HepG2 (cell line): Measurements from ENCODE around the gene HEXD. TPM values are rescaled to one million over a fixed set of nuclear protein-coding genes. Genes with fewer than 3 reads are reported as not detected.

Experiments used
- ATAC-seq: fragments of 200-7000 bp; cut with Tn5 transposase; 3 replicates; pipeline ENCODE4 v1.9.1; 2020; ENCODE audit warnings: mild to moderate bottlenecking, moderate library complexity
- BruUV-seq: library from RNA; stranded (reverse); fragments of 400-500 nt; replicated peaks from 2 replicates; lab custom pipeline; 2021; lab: Mats Ljungman, UMichigan
- CTCF ChIA-PET: fragments of 300-600 bp; formaldehyde crosslinking; extraction: SDS; loops from one replicate; lab custom pipeline; 2021; ENCODE audit warnings: low total read pairs, inconsistent platforms, low intra/inter-chr PET ratio; lab: Yijun Ruan, JAX
- POLR2A ChIA-PET: fragments of 350-600 bp; sonication (Branson Sonifier 250); formaldehyde crosslinking; loops from one replicate; lab custom pipeline; 2020; ENCODE audit warnings: antibody characterized with exemption, inconsistent platforms; lab: Yijun Ruan, JAX
- DNase-seq: peaks from one replicate; pipeline ENCODE4 v3.0.0-alpha.2; 2015; ENCODE audit warnings: low spot score
- FAIRE-seq: peaks from 3 replicates; lab custom pipeline; 2011; peaks lifted over from hg19 to GRCh38; lab: Jason Lieb, UNC
- H2AFZ ChIP-seq: one replicate; pipeline ENCODE4 v1.6.1; 2011; ENCODE audit warnings: low read length, inconsistent platforms
- H3K27ac ChIP-seq: fragments of 300-600 bp; 3 replicates; pipeline ENCODE4 v1.8.0; 2011; ENCODE audit warnings: mixed run types, mild to moderate bottlenecking, mixed read lengths, low read length, inconsistent platforms; ENCODE audit not compliant: insufficient read depth; ENCODE audit errors: extremely low read length
- H3K27me3 ChIP-seq, 2 experiments: fragments of 200-600 bp in 1 of 2; 2 replicates in 1 of 2; 3 replicates in 1 of 2; pipeline versions ENCODE4 v1.6.0 to v1.8.0; 2011; ENCODE audit warnings: low read length in 2 of 2, mild to moderate bottlenecking in 2 of 2, moderate library complexity in 2 of 2, inconsistent platforms in 1 of 2; ENCODE audit not compliant: insufficient read depth in 2 of 2, control insufficient read depth in 1 of 2
- H3K36me3 ChIP-seq, 2 experiments: fragments of 200-600 bp in 1 of 2; replicated peaks in 1 of 2; 2 replicates in 1 of 2; 3 replicates in 1 of 2; pipeline versions ENCODE4 v1.5.1 to v1.8.0; 2011; ENCODE audit warnings: low read length in 2 of 2, inconsistent platforms in 1 of 2; ENCODE audit not compliant: insufficient read depth in 2 of 2, control insufficient read depth in 1 of 2
- H3K4me1 ChIP-seq: 2 replicates; pipeline ENCODE4 v1.5.1; 2012; ENCODE audit warnings: low read length, inconsistent platforms; ENCODE audit not compliant: insufficient read depth
- H3K4me2 ChIP-seq: 2 replicates; pipeline ENCODE4 v1.6.0; 2011; ENCODE audit warnings: low read depth, low read length, inconsistent platforms
- H3K4me3 ChIP-seq, 3 experiments: fragments of 200-600 bp in 1 of 3; sonication (generic), shearing (Covaris generic) in 1 of 3; replicated peaks in 1 of 3; 2 replicates each; pipeline ENCODE4 v1.5.1; 2011 to 2016; ENCODE audit warnings: low read length in 3 of 3, inconsistent platforms in 2 of 3, low read depth in 2 of 3, mild to moderate bottlenecking in 2 of 3, control low read depth in 1 of 3, mixed read lengths in 1 of 3; ENCODE audit not compliant: insufficient read depth in 1 of 3
- H3K79me2 ChIP-seq: one replicate; pipeline ENCODE4 v1.6.1; 2011; ENCODE audit warnings: low read length, inconsistent platforms; ENCODE audit not compliant: insufficient read depth
- H3K9ac ChIP-seq: 2 replicates; pipeline ENCODE4 v1.6.0; 2011; ENCODE audit warnings: mild to moderate bottlenecking, low read depth, low read length, inconsistent platforms; ENCODE audit not compliant: insufficient read depth
- H3K9me3 ChIP-seq: 2 replicates; pipeline ENCODE4 v1.5.1; 2012; ENCODE audit warnings: mild to moderate bottlenecking, low read length
- H4K20me1 ChIP-seq: 2 replicates; pipeline ENCODE4 v1.6.0; 2011; ENCODE audit warnings: inconsistent platforms, mild to moderate bottlenecking, low read length, moderate library complexity; ENCODE audit not compliant: insufficient read depth
- WGBS: methylation state at CpG from one replicate; pipeline ENCODE4 v1.1.6; 2017; ENCODE audit warnings: low lambda C conversion rate; 5-methylcytosine and 5-hydroxymethylcytosine counted together
- in situ Hi-C: cut with HindIII; loops from 2 replicates; pipeline ENCODE4 v1.10.0; 2017; ENCODE audit warnings: low pct_unique_long_range_greater_than_20kb; ENCODE audit not compliant: extremely low pct_ligation_motif_present
- intact Hi-C: fragments of 100-400 bp; cut with micrococcal nuclease; formaldehyde crosslinking; loops from one replicate; pipeline ENCODE4 v1.10.0; 2022; ENCODE audit not compliant: unreplicated experiment
- polyA plus RNA-seq, 8 experiments: library from polyadenylated mRNA; depleted of rRNA in 3 of 8; stranded (reverse) in 7 of 8; unstranded in 1 of 8; fragments of >200 nt; fragmentation: Illumina TruSeq in 4 of 8; extraction: Trizol in 4 of 8; gene quantifications; 2 replicates each; pipeline versions ENCODE4 v1.2.1 to v1.2.3, GENCODE V29; 2011 to 2016; ENCODE audit warnings: low read depth in 4 of 8, missing spikeins in 1 of 8, mixed read lengths in 1 of 8; ENCODE audit not compliant: insufficient read depth in 1 of 8
- total RNA-seq, 5 experiments: library from RNA; depleted of rRNA; stranded (reverse); fragments of >200 nt; fragmentation: Illumina TruSeq; extraction: Trizol; gene quantifications; 2 replicates each; pipeline ENCODE4 v1.2.3, GENCODE V29; 2016; ENCODE audit warnings: low read depth in 1 of 5
- TF ChIP-seq, protein P1 (sequence below): sonication (generic); formaldehyde crosslinking; conservative IDR thresholded peaks from 2 replicates; pipeline ENCODE4 v1.8.1; 2023; ENCODE audit warnings: missing genetic modification reagents
- TF ChIP-seq, protein P2 (sequence below): IDR thresholded peaks from 2 replicates; pipeline ENCODE4 v1.6.1; 2016; ENCODE audit warnings: missing compliant biosample characterization, missing genetic modification reagents, borderline replicate concordance

Gene HEXD
- total and polyA plus RNA-seq, 2 of the 13 experiments (the other 11 are each of a cell fraction or from before 2014, with no cell fraction given), result 22.3 to 41.8 TPM

DNA sequence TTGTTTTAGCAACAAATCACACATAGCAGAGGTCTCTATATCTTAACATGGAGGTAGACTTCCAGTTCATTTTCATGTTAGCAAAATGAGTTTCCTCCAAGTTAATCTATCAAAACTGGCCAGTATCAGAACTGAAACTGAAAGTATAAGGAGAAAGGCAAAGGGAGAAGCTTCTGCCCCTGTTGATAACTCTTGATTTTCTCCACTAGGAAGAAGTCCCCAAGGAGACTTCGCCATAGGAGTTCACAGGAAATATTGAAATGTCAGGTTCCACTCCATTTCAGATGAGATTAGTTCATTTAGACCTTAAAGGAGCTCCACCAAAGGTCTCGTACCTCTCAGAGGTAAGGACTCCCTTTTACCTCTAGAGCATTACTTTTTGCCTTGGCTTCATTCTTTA is 1.4 kb downstream of the HEXD start:
- Histone ChIP-seq H3K9ac (peak overlapping the region; percentile 95), H3K79me2 (peaks cover 8% of the 10 kb centered on the region), H3K36me3 (peaks cover 2 to 25% of the 10 kb centered on the region in 2 experiments; a peak in 3 of 5 replicates), H4K20me1 (peaks cover 11% of the 10 kb centered on the region; the same call in 1 of the 2 replicates), H3K27me3 (no peaks in the 10 kb centered on the region; a peak in 1 of 5 replicates), H3K4me1 (peaks cover 23% of the 10 kb centered on the region), H3K4me3 (peak overlapping the region; percentile 96 to 100 (median 99); a peak in 5 of 6 replicates), H3K27ac (peak overlapping the region; percentile 72), H2AFZ (no peak overlapping the region), H3K9me3 (peaks cover 9% of the 10 kb centered on the region), H3K4me2 (peak overlapping the region; percentile 99)
- intact Hi-C loops, result loop anchor here (2.0 kb wide), 1 partner anchor 35 kb away; no protein-coding TSS in a partner anchor
- no peak for ATAC-seq
- no peak for DNase-seq
- WGBS, result 97% methylated on average over 2 of the region's 2 CpGs
- no TSS peak for BruUV-seq
- ChIA-PET CTCF (no interaction called here), POLR2A (interaction anchor here (0.9 to 1.8 kb wide), 4 partner anchors 38 to 73 kb away, joined by 3 read pairs; no protein-coding TSS in a partner anchor)
- in situ Hi-C loops, result no loop called here
- FAIRE-seq, result no peak
- TF ChIP-seq, protein P1, sequence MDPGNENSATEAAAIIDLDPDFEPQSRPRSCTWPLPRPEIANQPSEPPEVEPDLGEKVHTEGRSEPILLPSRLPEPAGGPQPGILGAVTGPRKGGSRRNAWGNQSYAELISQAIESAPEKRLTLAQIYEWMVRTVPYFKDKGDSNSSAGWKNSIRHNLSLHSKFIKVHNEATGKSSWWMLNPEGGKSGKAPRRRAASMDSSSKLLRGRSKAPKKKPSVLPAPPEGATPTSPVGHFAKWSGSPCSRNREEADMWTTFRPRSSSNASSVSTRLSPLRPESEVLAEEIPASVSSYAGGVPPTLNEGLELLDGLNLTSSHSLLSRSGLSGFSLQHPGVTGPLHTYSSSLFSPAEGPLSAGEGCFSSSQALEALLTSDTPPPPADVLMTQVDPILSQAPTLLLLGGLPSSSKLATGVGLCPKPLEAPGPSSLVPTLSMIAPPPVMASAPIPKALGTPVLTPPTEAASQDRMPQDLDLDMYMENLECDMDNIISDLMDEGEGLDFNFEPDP (CRISPR knock-in tag), result 0 out of 2 replicates have a peak, but pooled peaks have one; percentile 67
- TF ChIP-seq, protein P2, sequence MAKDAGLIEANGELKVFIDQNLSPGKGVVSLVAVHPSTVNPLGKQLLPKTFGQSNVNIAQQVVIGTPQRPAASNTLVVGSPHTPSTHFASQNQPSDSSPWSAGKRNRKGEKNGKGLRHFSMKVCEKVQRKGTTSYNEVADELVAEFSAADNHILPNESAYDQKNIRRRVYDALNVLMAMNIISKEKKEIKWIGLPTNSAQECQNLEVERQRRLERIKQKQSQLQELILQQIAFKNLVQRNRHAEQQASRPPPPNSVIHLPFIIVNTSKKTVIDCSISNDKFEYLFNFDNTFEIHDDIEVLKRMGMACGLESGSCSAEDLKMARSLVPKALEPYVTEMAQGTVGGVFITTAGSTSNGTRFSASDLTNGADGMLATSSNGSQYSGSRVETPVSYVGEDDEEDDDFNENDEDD, result no peak
